ENCODE data around the gene ECHS1. TPM values are rescaled to one million over a fixed set of nuclear protein-coding genes. Genes with fewer than 3 reads are reported as not detected.

The ECHS1 gene
- total and polyA plus RNA-seq, 9 of the 15 experiments (the other 6 are each of a cell fraction or from before 2014, with no cell fraction given), result 16.6 to 100 (median 68.1) TPM

DNA sequence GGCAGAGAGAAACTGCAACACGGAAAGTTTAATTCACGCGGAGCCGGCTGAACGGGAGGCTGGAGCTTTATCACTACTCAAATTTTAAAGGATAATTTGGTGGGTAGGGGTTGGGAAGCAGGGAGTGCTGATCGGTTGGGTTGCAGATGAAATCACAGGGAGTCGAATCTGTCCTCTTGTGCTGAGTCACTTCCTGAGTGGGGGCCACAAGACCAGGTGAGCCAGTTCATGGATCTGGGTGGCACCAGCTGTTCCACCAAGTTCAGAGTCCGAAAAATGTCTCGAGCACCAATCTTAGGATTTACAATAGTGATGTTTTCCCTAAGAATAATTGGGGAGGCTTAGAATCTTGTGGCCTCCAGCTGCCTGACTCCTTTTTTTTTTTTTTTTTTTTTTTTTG is 29.6 kb downstream of the ECHS1 start (continued):
- TF ChIP-seq SOX6 (IDR thresholded peaks at IDR 0.05) (no peak), CCAR2 (IDR thresholded peaks at IDR 0.05; ENCODE audit: low read depth, low read length) (no peak), DPF2 (IDR thresholded peaks at IDR 0.05) (0 out of 2 replicates have a peak, but pooled peaks have one; percentile 32), BRCA1 (IDR thresholded peaks at IDR 0.05) (no peak), BRCA1 (CRISPR knock-in tag; IDR thresholded peaks at IDR 0.05) (no peak), C11orf30 (IDR thresholded peaks at IDR 0.05; ENCODE audit: low read depth) (peak; percentile 27; the same call in 1 of the 2 replicates), ARID1B (IDR thresholded peaks at IDR 0.05) (0 out of 2 replicates have a peak, but pooled peaks have one; percentile 7), ZFP30 (CRISPR knock-in tag; IDR thresholded peaks at IDR 0.05; ENCODE audit: borderline replicate concordance) (no peak), HDGF (IDR thresholded peaks at IDR 0.05) (no peak), RB1 (IDR thresholded peaks at IDR 0.05; ENCODE audit: low read depth) (no peak), GTF2A2 (tag; IDR thresholded peaks at IDR 0.05) (no peak)
- TF ChIP-seq, protein P1, sequence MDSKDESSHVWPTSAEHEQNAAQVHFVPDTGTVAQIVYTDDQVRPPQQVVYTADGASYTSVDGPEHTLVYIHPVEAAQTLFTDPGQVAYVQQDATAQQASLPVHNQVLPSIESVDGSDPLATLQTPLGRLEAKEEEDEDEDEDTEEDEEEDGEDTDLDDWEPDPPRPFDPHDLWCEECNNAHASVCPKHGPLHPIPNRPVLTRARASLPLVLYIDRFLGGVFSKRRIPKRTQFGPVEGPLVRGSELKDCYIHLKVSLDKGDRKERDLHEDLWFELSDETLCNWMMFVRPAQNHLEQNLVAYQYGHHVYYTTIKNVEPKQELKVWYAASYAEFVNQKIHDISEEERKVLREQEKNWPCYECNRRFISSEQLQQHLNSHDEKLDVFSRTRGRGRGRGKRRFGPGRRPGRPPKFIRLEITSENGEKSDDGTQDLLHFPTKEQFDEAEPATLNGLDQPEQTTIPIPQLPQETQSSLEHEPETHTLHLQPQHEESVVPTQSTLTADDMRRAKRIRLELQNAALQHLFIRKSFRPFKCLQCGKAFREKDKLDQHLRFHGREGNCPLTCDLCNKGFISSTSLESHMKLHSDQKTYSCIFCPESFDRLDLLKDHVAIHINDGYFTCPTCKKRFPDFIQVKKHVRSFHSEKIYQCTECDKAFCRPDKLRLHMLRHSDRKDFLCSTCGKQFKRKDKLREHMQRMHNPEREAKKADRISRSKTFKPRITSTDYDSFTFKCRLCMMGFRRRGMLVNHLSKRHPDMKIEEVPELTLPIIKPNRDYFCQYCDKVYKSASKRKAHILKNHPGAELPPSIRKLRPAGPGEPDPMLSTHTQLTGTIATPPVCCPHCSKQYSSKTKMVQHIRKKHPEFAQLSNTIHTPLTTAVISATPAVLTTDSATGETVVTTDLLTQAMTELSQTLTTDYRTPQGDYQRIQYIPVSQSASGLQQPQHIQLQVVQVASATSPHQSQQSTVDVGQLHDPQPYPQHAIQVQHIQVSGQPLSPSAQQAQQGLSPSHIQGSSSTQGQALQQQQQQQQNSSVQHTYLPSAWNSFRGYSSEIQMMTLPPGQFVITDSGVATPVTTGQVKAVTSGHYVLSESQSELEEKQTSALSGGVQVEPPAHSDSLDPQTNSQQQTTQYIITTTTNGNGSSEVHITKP (IDR thresholded peaks at IDR 0.05; ENCODE audit: partially characterized antibody), result peak; percentile 77
- TF ChIP-seq, protein P2, sequence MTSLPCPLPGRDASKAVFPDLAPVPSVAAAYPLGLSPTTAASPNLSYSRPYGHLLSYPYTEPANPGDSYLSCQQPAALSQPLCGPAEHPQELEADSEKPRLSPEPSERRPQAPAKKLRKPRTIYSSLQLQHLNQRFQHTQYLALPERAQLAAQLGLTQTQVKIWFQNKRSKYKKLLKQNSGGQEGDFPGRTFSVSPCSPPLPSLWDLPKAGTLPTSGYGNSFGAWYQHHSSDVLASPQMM (CRISPR knock-in tag; IDR thresholded peaks at IDR 0.05), result no peak
- TF ChIP-seq, protein P3, sequence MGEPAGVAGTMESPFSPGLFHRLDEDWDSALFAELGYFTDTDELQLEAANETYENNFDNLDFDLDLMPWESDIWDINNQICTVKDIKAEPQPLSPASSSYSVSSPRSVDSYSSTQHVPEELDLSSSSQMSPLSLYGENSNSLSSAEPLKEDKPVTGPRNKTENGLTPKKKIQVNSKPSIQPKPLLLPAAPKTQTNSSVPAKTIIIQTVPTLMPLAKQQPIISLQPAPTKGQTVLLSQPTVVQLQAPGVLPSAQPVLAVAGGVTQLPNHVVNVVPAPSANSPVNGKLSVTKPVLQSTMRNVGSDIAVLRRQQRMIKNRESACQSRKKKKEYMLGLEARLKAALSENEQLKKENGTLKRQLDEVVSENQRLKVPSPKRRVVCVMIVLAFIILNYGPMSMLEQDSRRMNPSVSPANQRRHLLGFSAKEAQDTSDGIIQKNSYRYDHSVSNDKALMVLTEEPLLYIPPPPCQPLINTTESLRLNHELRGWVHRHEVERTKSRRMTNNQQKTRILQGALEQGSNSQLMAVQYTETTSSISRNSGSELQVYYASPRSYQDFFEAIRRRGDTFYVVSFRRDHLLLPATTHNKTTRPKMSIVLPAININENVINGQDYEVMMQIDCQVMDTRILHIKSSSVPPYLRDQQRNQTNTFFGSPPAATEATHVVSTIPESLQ (CRISPR knock-in tag; IDR thresholded peaks at IDR 0.05), result no peak
